HEK293T (cell line): ENCODE data around the gene GTSE1.

ENCODE experiments used
- CTCF ChIA-PET: fragments of 350-600 bp; formaldehyde crosslinking; extraction: SDS; loops from one replicate; lab custom pipeline; 2021; ENCODE audit warnings: antibody characterized with exemption, inconsistent platforms; lab: Yijun Ruan, JAX
- POLR2A ChIA-PET: fragments of 350-600 bp; formaldehyde crosslinking; extraction: SDS; loops from one replicate; lab custom pipeline; 2020; ENCODE audit warnings: antibody characterized with exemption, inconsistent platforms; lab: Yijun Ruan, JAX
- DNase-seq: peaks from one replicate; pipeline ENCODE4 v3.0.0; 2012; ENCODE audit warnings: mixed read lengths; ENCODE audit errors: extremely low spot score
- ARNT ChIP-seq: fragments of 450-650 bp; IDR thresholded peaks from 2 replicates; pipeline ENCODE4 v1.6.1; 2017; ENCODE audit warnings: mild to moderate bottlenecking
- BHLHE40 ChIP-seq: fragments of 450-650 bp; IDR thresholded peaks from 2 replicates; pipeline ENCODE4 v1.6.1; 2016; ENCODE audit warnings: mild to moderate bottlenecking, moderate library complexity, borderline replicate concordance
- CTBP1 ChIP-seq: fragments of 450-650 bp; IDR thresholded peaks from 2 replicates; pipeline ENCODE4 v1.6.1; 2016; ENCODE audit warnings: borderline replicate concordance
- ELF4 ChIP-seq: fragments of 450-650 bp; IDR thresholded peaks from 2 replicates; pipeline ENCODE4 v1.6.1; 2017; ENCODE audit warnings: antibody characterized with exemption
- FOXA1 ChIP-seq: fragments of 450-650 bp; IDR thresholded peaks from 2 replicates; pipeline ENCODE4 v1.6.1; 2016; ENCODE audit warnings: mild to moderate bottlenecking
- FOXK2 ChIP-seq: fragments of 450-650 bp; IDR thresholded peaks from 2 replicates; pipeline ENCODE4 v1.6.1; 2016; ENCODE audit warnings: mild to moderate bottlenecking
- FOXM1 ChIP-seq: fragments of 450-650 bp; IDR thresholded peaks from 2 replicates; pipeline ENCODE4 v1.6.1; 2017; ENCODE audit warnings: mild to moderate bottlenecking, borderline replicate concordance
- HDGF ChIP-seq: fragments of 450-650 bp; IDR thresholded peaks from 2 replicates; pipeline ENCODE4 v1.6.1; 2017; ENCODE audit warnings: antibody characterized with exemption, borderline replicate concordance
- L3MBTL2 ChIP-seq: fragments of 450-650 bp; conservative IDR thresholded peaks from 2 replicates; pipeline ENCODE4 v1.6.1; 2016; ENCODE audit warnings: mild to moderate bottlenecking
- LEF1 ChIP-seq: fragments of 450-650 bp; IDR thresholded peaks from 2 replicates; pipeline ENCODE4 v1.6.1; 2017; ENCODE audit warnings: mild to moderate bottlenecking, borderline replicate concordance
- NFRKB ChIP-seq: fragments of 450-650 bp; IDR thresholded peaks from 2 replicates; pipeline ENCODE4 v1.6.1; 2016; ENCODE audit warnings: mild to moderate bottlenecking, moderate library complexity
- PKNOX1 ChIP-seq: fragments of 450-650 bp; IDR thresholded peaks from 2 replicates; pipeline ENCODE4 v1.6.1; 2016
- SP1 ChIP-seq: fragments of 450-650 bp; IDR thresholded peaks from 2 replicates; pipeline ENCODE4 v1.6.1; 2017
- SUZ12 ChIP-seq: fragments of 450-650 bp; IDR thresholded peaks from 2 replicates; pipeline ENCODE4 v1.6.1; 2016; ENCODE audit warnings: mild to moderate bottlenecking
- TARDBP ChIP-seq: fragments of 450-650 bp; IDR thresholded peaks from 2 replicates; pipeline ENCODE4 v1.6.1; 2016
- ZNF384 ChIP-seq: fragments of 450-650 bp; IDR thresholded peaks from 2 replicates; pipeline ENCODE4 v1.6.1; 2016

The GTSE1 gene

GRCh38 chr22:46350646-46351045 lies 54.0 kb downstream of the GTSE1 start:
- no peak for TF ChIP-seq SP1
- DNase-seq: no peak
- CTCF ChIA-PET: no interaction called here
- POLR2A ChIA-PET: no interaction called here

- TF ChIP-seq PKNOX1 (no peak), SP1 (no peak)
- ChIA-PET CTCF (no interaction called here), POLR2A (no interaction called here)
- no peak for DNase-seq
These were observed 54.6 kb downstream of the GTSE1 start for GRCh38 chr22:46351131-46351735.

GRCh38 chr22:46351767-46352166 lies 55.1 kb downstream of the GTSE1 start:
- TF ChIP-seq CTBP1 (no peak), ELF4 (no peak), LEF1 (no peak), NFRKB (no peak), TARDBP (no peak), BHLHE40 (no peak), FOXA1 (no peak), HDGF (no peak), ZNF384 (no peak), ARNT (no peak), SP1 (no peak), SUZ12 (no peak), FOXM1 (no peak), FOXK2 (no peak), PKNOX1 (no peak), L3MBTL2 (no peak)
- ChIA-PET POLR2A (no interaction called here), CTCF (no interaction called here)
- no peak for DNase-seq

GRCh38 chr22:46352276-46352675 lies 55.6 kb downstream of the GTSE1 start:
- ChIA-PET CTCF (no interaction called here), POLR2A (no interaction called here)
- no peak for DNase-seq
- TF ChIP-seq HDGF: no peak
- no peak for TF ChIP-seq ARNT
- no peak for TF ChIP-seq LEF1
- TF ChIP-seq SUZ12: no peak
- no peak for TF ChIP-seq ZNF384
- no peak for TF ChIP-seq PKNOX1
- no peak for TF ChIP-seq TARDBP
- TF ChIP-seq SP1: no peak
- TF ChIP-seq FOXM1: no peak
- TF ChIP-seq ELF4: no peak
- no peak for TF ChIP-seq L3MBTL2
- TF ChIP-seq NFRKB: no peak
- no peak for TF ChIP-seq BHLHE40
- TF ChIP-seq FOXK2: no peak
- TF ChIP-seq FOXA1: no peak
- TF ChIP-seq CTBP1: no peak

GRCh38 chr22:46352691-46353386 lies 56.2 kb downstream of the GTSE1 start:
- DNase-seq: no peak
- CTCF ChIA-PET: no interaction called here
- POLR2A ChIA-PET: no interaction called here
- TF ChIP-seq NFRKB (no peak), SP1 (no peak), TARDBP (no peak)

- ChIA-PET POLR2A (no interaction called here), CTCF (no interaction called here)
These were observed 56.9 kb downstream of the GTSE1 start for GRCh38 chr22:46353483-46354105.

More at GRCh38 chr22:46353483-46354105, 56.9 kb downstream of the GTSE1 start:
- TF ChIP-seq CTBP1 (no peak), PKNOX1 (no peak), ARNT (no peak), SP1 (no peak), ZNF384 (no peak), ELF4 (no peak), BHLHE40 (no peak), FOXA1 (no peak), HDGF (no peak)
- DNase-seq: no peak
